ENCODE results near the gene TAAR6. TPM values are rescaled to one million over a fixed set of nuclear protein-coding genes. Genes with fewer than 3 reads are reported as not detected.

The TAAR6 gene
- total RNA-seq, 1 experiment from 2014 or later: not detected

DNA sequence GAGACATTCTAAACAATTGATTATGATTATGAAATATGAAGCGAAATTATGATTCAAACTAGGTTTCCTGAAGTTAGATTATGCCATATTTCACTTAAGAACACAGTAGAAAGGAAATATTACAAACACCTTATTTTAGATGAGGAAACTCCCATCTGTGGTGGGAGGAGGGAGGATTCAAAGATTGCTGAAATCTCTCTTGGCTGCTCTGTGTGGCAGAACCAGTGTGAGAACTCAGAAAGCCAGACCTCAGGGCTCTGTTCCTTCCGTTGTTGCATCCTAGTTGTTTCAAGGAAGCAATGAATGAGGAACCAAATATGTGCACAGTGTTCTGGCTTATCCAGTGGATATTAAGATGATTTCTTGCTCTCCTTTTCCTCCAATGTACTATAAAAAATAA is 17.3 kb downstream of the TAAR6 start:
- H3K14ac ChIP-seq (ENCODE audit: insufficient read depth, low read length): no peak overlapping the region
- H3K79me2 ChIP-seq (ENCODE audit: insufficient read depth, low read length): no peaks in the 10 kb centered on the region
- H3K4me2 ChIP-seq (ENCODE audit: insufficient read depth, insufficient read length, low read length): no peak overlapping the region
- H3K27me3 ChIP-seq (ENCODE audit: insufficient read depth, low read length): no peaks in the 10 kb centered on the region
- H3K23ac ChIP-seq (ENCODE audit: insufficient read length, low read depth, low read length): no peak overlapping the region
- H3K27ac Mint-ChIP-seq: no peak overlapping the region
- H2AK5ac ChIP-seq (ENCODE audit: insufficient read length, low read length): no peak overlapping the region
- H3K4me1 Mint-ChIP-seq: peaks cover 3% of the 10 kb centered on the region in 2 experiments; a peak in 2 of 4 replicates
- H2BK12ac ChIP-seq (ENCODE audit: insufficient read length, low read depth, low read length): no peak overlapping the region
- peaks cover 2% of the 10 kb centered on the region; the same call in 1 of the 2 replicates for H3K27me3 Mint-ChIP-seq (ENCODE audit: low read depth)
- no peak overlapping the region for H4K5ac ChIP-seq (ENCODE audit: insufficient read length, low read depth, low read length)
- H3K56ac ChIP-seq (ENCODE audit: insufficient read length, low read depth, low read length): no peak overlapping the region
- H3K9me3 ChIP-seq (ENCODE audit: control insufficient read depth, low read depth, low read length): no peaks in the 10 kb centered on the region
- H2BK20ac ChIP-seq (ENCODE audit: low read depth, low read length, poor library complexity, severe bottlenecking): no peak overlapping the region
- no peak overlapping the region for H3K4me3 Mint-ChIP-seq
- no CpG with 5 or more reads among the region's 2 CpGs for WGBS (ENCODE audit: extremely low coverage, insufficient read length, low lambda C conversion rate)
- H2AFZ ChIP-seq (ENCODE audit: low read length): no peak overlapping the region
- no peak overlapping the region for H4K91ac ChIP-seq (ENCODE audit: insufficient read length, low read depth, low read length)
- no peaks in the 10 kb centered on the region for H3K36me3 Mint-ChIP-seq (ENCODE audit: insufficient read depth in 1 of 3, low read depth in 3 of 3)
- H3K4me1 ChIP-seq (ENCODE audit: insufficient read depth, low read length): no peaks in the 10 kb centered on the region
- H3K27ac ChIP-seq (ENCODE audit: insufficient read length, low read depth, low read length): no peak overlapping the region
- no peak overlapping the region for H3T11ph ChIP-seq (ENCODE audit: low read length)
- H3K9me3 Mint-ChIP-seq: no peaks in the 10 kb centered on the region
- H2BK15ac ChIP-seq (ENCODE audit: low read depth, low read length): no peak overlapping the region
- no peaks in the 10 kb centered on the region for H4K20me1 ChIP-seq (ENCODE audit: control insufficient read depth, insufficient read depth, insufficient read length)
- H2BK120ac ChIP-seq (ENCODE audit: low read depth, low read length, poor library complexity, severe bottlenecking): no peak overlapping the region
- no peak overlapping the region for H2BK5ac ChIP-seq (ENCODE audit: insufficient read length, low read length)
- no peak overlapping the region for H3K9ac ChIP-seq (ENCODE audit: extremely low read depth, insufficient read length, low read length)
- no peak overlapping the region for H3K4ac ChIP-seq (ENCODE audit: low read depth, low read length)
- no peak for DNase-seq
- no peak for TF ChIP-seq CTCF (conservative IDR thresholded peaks at IDR 0.05)
- H3K79me1 ChIP-seq (ENCODE audit: insufficient read depth, low read depth, low read length, poor library complexity, severe bottlenecking): no peaks in the 10 kb centered on the region
- no peaks in the 10 kb centered on the region for H3K23me2 ChIP-seq (ENCODE audit: insufficient read length, low read depth, low read length, poor library complexity, severe bottlenecking)
- H3K18ac ChIP-seq (ENCODE audit: insufficient read length, low read depth, low read length): no peak overlapping the region
- H4K8ac ChIP-seq (replicated peaks; ENCODE audit: insufficient read length, low read depth, low read length): no peak overlapping the region

Measured in H9 (cell line).